NCI-H2196 treated with DMSO at 0.1 percent for 48 hours (cell line): ENCODE measurements around the gene SNX9.
"Not testable (repeated sequence)": the region's sequence is repeated elsewhere in the genome, so short reads cannot be mapped to it uniquely, and the experiment has no call there.

Experiments used
- DNase-seq: peaks from one replicate; lab custom pipeline; 2025; ENCODE audit not compliant: unreplicated experiment; lab: John Stamatoyannopoulos, UW

SNX9 gene

GRCh38 chr6:157823001-157823527 lies at the start of gene SNX9:
SNX9 (plus strand) TSS chr6:157823246; CDS start chr6:157823435, 189 bp downstream.
- DNase-seq, result peak; percentile 16

DNA sequence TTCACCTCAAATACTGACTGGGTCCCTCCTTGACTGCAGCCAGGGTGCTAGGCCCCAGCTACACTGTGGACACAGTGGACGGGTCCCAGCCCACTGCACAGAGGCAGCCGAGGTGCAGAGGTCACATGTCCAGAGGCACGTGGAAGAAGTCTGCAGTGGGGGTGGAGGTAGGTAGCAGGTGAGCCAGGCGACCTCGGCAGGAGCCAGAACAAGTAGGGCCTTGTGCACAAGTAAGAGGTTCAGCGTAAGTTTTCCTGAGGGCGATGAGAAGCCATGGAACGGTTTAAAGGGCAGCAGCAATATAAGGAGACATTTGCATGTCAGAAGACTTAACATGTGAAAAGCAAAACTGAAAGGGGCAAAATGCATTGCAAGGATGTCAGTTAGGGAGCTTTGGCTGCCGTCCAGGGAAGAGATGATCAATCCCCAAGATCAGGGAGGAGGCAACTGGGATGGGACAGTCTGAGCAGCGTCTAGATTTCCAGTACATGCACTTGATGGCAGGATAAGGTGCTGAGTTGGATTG lies 49.7 kb upstream of the SNX9 start:
- DNase-seq, result no peak

DNA sequence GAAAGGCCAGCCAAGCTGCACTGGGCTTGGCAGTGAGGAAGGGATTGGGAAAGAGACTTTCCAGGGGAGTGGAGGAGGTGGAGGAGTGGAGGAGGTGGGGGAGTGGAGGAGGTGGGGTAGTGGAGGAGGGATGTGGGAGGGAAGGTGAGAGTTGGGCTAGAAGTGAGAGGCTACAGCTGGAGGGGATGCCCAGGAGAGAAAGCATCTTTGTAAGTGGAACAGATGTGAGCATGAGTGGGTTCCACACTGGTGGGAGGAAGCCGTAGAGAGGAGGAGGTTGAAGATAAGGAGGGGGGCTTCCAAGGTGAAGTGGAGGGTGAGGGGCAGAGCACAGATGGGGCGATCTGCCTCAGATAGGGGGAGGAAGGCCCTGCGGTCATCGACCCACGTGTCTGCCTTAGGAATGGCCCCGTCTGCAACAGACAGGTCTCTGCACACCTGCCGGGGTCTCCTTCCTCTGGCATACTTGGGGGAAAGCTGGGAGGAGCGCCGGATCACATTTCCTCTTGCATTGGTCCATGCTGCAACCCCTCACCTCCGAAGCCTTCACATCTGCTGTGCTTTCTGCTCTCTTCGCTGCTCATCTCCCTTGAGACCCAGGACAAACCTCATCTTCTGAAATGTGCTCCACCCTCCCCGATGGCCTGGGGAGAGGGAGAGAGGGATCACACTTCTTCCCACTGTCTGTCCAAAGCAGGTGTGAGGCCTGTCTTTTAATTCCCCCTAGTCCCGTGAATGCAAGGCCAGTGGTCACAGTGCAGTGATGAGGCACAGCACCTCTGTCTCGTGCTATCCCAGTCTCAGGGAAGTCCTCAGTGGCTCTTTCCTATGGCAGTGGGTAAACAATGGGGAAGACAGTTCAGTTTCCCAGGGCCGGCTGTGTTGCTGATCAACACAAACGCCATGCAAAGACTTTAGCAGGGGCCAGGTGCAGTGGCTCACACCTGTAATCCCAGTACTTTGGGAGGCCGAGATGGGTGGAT lies 48.6 kb upstream of the SNX9 start:
- DNase-seq, result no peak

GRCh38 chr6:157775376-157775775 lies 47.7 kb upstream of the SNX9 start:
- no peak for DNase-seq

DNA sequence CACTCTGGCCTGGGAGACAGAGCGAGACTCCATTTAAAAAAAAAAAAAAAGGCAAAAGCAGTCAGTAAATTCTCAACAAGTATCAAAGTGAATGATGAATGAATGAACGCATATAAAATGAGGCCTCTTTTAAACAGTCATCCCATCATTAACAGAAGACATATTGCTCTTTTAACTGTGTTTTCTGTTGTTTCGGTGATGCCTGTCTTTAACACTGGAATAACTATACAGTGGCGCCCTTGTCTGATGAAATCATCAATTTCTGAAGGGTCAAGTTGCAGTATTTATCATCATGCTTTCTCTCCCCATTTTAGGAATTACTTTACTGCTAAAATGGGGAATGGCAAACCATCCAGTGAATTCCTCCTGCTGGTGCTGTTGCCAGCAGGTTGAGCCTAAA lies 45.7 kb upstream of the SNX9 start:
- DNase-seq, result no peak

DNA sequence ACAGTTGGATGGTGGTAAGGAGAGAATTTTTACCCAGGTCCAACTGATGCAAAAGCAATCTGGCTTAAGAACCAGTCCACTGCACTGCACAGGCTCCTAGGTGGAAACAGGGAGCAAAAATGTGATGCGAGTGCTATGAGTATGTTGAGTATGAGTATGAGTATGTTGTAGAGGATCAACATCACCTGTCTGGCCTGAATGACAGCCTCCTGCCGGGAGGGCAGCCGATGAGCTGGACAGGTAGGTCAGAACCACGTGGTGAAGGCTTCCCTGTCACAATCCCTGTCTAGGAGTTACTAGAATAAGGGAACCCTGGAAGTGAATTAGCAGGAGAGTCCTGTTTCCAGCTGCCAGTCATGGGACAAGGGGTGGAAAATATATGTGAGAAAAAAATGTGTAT lies 44.3 kb upstream of the SNX9 start:
- no peak for DNase-seq

DNA sequence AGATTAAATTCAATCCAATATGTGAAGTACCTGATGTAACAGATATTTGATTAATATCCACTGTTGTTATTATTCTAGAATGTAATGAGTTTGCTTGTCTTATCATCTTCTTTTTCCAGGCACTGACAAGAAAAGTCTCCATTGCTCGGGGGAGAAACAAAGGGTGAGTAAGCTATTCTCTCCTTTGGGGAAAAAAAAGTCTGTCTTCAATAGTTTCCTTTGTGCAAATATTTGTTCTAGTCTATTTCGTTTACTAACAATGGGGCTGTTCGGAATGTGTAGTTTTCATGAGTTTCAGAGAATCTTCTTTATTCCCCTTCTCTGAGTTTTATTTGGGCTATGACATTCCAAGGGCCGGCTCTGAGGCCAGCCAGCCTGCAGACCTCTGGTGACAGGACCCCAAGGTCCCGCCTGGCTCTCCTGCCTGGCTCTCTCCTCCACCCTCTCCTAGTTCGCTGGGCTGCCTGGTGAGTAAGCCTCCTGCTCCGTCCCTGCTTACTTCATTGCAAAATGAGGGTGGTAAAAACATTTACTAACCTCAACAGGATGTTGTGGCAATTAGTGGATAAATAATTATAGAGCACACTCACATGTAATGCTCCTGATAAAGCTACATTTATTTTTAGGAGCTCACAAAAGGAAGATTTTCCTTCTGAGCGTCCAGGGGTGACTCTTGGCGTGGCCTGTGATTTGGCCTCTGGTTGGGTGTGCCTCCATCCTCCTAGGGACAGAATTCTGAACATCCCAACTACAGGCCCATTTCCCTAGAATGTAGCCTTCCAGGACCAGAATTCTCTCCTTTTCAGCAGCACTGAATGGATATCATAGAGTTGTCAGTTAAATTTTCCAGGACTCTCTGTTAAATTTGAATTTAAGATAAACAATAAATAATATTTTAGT lies 43.1 kb upstream of the SNX9 start:
- DNase-seq, result no peak

GRCh38 chr6:157785636-157786035 lies 37.4 kb upstream of the SNX9 start:
- DNase-seq, result no peak

DNA sequence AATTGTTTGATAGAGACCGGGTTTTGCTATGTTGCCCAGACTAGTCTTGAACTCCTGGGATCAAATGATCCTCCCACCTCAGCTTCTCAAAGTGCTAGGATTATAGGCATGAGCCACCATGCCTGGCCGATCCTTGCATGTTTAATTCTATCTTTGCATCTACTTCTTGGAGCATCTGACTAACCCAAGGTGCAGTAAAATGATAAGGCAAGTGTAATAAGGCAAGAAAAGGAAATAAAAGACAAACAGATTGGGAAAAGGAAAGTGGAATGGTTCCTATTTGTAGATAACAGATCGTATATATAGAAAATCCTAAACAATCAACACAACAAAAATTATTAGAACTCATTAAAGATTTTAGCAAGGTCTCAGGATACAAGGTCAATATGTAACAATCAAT lies 36.8 kb upstream of the SNX9 start:
- DNase-seq, result no peak

DNA sequence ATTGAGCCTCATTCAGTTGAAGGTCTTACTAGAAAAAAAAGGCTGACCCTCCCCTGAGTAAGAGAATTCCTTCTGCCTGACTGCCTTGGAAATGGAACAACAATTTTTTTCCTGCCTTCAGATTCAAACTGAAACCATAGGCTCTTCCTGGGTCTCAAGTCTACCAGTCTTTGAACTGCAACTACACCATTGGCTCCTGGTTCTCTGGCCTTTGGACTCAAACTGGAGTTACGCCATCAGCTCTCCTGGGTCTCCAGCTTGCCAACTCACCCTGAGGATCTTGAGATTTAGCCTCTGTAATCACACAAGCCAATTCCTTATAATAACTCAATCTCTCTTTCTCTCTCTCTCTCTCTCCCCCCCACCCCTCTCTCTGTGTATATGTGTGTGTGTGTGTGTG lies 36.0 kb upstream of the SNX9 start:
- no peak for DNase-seq

DNA sequence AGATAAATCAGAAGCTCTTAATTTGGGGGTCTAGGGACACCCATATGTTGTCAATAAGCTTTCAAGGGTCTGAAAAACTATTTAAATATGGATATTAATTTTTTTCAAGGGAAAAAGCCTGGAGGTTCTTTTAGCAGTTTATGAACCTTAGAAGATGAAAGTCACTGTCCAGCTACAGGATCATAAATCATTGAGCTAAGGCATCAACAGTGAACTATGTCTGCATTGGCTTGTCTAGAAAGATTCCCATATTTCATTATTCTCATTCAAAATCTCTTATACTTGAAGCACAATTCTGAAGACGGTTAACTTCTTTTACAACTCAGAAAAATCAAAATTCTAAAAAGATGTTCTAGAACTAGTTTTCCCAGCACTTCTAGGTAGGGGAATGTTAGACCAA lies 34.9 kb upstream of the SNX9 start:
- no peak for DNase-seq

DNA sequence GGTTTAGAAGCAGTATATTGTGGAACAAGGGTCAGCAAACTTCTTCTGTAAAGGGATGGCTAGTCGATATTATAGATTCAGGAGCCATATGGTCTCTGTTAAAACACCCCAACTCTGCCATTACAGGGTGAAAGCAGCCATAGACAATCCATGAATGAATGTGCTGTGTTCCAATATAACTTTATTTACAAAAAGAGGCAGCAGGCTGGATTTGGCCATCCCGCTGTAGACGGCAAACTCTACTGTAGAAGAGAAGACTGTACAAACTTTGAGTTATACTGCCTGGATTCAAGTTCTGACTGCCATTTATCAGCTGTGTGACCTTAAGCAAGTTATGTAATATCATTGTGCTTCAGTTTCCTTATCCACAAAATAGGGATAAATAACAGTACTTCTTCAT lies 33.7 kb upstream of the SNX9 start:
- DNase-seq, result no peak

GRCh38 chr6:157789861-157790260 lies 33.2 kb upstream of the SNX9 start:
- DNase-seq, result no peak

DNA sequence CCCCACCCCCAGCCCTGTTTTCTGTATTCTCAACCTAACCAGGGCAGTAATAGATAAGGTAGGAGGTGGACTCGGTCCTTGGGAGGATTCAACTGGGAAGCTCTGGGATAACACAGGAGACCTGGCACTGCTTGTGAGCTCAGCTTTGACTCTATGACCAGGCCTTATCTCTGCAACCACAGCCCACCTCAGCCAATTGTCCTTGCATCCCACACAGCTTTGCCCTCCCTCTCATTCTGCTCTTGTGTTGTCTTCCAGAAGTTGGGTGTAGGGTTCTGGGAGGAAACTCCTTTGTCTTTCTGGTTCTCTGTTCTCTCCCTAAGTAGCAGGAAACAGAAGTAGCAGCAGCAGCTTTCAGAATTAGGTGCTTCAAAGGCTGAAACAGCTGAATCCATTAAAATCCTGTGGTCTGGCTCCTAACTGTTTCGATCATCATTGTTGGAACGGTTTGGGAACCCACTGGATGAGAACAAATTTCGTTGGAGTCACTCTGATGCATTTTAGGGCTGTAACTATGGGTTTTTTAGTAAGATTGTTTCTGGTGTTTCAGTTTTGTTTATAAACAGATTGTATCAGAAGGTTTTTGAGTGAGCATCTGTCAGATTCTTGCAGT lies 32.4 kb upstream of the SNX9 start:
- no peak for DNase-seq

GRCh38 chr6:157791450-157791849 lies 31.6 kb upstream of the SNX9 start:
- DNase-seq, result peak; percentile 46

GRCh38 chr6:157792671-157793070 lies 30.4 kb upstream of the SNX9 start:
- no peak for DNase-seq

DNA sequence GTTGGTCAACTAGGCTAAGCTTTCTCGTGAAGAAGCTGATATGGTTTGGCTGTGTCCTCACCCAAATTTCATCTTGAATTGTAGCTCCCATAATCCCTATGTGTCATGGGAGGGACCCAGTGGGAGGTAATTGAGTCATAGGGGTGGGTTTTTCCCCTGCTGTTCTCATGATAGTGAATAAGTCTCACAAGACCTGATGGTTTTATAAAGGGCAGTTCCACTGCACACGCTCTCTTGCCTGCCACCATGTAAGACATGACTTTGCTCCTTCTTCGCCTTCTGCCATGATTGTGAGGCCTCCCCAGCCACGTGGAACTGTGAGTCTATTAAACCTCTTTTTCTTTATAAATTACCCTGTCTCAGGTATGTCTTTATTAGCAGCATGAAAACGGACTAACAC lies 29.0 kb upstream of the SNX9 start:
- not testable (repeated sequence) for DNase-seq

GRCh38 chr6:157795841-157796240 lies 27.2 kb upstream of the SNX9 start:
- no peak for DNase-seq

DNA sequence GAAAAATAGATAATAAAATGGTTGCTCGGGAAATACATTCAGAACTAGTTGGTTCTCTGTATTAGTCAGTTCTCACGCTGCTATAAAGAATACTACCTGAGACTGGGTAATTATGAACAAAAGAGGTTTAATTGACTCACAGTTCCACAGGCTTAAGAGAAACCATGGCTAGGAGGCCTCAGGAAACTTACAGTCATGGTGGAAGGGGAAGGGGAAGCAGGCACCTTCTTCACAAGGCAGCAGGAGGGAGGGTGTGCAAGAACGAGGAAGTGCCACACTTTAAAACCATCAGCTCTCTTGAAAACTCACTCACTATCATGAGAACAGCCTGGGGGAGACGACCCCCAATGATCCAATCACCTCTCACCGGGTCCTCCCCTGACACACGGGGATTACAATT lies 24.2 kb upstream of the SNX9 start:
- no peak for DNase-seq

GRCh38 chr6:157799561-157799960 lies 23.5 kb upstream of the SNX9 start:
- not testable (repeated sequence) for DNase-seq
